GM15510 (cell line): ENCODE measurements around the gene OR2A2.

Source experiments
- POLR2A ChIP-seq: IDR thresholded peaks from 3 replicates; pipeline ENCODE4 v1.6.1; 2011; ENCODE audit warnings: borderline replicate concordance; ENCODE audit not compliant: insufficient read length; ENCODE audit errors: extremely low read depth

The OR2A2 gene

DNA sequence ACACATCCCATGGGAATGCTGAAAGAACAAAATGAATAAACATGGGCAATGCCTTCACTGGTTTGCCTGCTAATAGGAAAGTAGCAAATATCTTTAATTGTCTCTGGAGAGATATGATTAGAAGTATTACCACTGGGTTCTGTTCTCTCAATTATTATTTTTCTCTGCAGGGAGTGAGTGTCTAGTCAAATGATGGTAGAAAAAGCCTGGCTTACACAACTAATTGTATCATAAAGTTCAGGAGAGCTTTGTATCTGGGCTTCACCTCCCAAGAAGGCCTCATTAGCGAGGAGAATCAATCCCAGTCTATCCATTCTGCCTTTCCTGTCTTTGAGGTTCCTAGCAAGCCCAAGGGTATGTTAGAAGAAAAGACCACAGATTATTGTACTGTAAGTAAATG, 13.5 kb downstream of the OR2A2 start, which contains the start of gene OR2A14:
TSS of gene OR2A14 (plus strand) at position 301 of the 400 bp plus-strand sequence. CDS start 5,937 bp downstream, outside the sequence.
- TF ChIP-seq POLR2A: no peak

DNA sequence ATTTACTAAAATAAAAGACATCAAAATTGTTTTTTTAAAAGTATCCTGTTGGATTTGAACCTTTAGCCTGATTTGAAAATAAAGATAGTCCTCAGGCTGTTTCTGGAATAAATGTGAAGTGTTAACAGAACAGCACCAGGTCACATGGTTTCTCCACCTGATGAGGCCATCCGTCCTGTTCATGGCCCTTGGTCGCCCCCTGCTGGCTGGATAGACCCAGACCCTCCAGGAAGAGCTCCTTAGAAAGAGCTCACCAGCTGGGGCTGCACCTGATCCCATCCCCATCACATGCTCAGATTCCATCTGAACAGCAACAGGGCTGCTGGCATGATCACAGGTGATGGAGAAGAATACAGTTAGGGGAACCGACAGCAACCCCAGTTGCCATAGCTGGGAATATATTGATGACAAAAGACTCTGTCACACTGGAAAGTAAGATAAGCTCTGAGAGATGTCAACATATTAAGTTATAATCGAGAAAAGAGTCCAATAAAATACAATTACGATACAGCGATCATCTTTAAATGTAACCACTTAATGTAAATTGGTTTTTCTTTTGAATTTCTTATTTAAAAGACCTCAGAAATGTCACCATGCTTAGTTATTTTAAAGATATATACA, 18.4 kb downstream of the OR2A2 start:
- no peak for TF ChIP-seq POLR2A

DNA sequence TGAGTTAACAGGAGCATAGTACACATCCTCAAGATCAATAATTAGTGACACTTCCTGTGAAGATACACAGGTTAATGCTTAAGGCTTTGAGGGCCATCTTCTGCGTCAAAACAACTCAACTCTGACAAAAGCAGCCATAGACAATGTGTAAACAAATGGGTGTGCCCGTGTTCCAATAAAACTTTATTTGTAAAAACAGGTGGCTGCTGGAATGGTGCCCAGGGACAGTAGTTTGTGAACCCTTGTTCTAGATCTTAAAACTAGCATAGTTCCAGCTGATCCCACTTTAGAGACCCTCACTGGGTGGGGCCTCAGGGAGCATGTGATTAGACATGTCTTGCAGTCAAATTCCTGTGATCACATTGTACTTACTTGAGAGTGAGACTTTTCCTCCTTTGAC, 21.3 kb downstream of the OR2A2 start:
- no peak for TF ChIP-seq POLR2A

DNA sequence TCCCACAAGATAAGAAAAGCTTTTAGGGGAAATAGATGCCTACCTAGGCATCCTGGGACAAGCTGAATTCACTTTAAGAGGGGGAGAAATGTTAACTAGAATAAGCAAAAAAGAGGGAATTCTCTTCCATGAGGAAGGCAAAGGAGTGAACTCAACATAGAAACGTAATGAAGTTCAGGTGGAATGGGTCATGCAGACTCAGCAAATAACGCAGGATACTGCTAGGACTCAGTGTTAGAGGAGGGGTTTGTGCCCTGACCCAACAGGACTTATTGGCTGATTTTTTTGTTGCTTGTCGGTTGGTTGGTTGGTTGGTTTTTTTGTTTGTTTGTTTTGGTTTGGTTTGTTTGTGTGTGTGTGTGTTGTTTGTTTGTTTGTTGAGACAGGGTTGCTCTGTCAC, 22.9 kb downstream of the OR2A2 start:
- no peak for TF ChIP-seq POLR2A

DNA sequence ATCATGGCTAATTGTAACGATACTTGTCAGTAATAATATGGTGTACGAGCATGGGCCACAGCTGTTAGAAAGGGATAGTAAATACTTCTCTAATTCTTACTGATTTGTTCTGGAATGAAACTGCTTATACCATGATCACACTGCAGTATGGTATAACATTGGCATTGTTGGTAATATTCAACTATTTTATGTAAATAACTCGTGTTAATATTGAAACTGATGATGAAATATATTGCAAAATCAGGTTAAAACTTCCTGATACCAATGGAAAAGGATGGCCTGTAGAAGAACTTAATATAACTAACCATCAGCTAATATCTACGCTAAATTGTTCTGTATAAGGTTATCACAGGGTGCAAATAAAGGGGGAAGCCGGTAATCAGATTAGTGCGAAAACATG, 23.9 kb downstream of the OR2A2 start:
- no peak for TF ChIP-seq POLR2A

DNA sequence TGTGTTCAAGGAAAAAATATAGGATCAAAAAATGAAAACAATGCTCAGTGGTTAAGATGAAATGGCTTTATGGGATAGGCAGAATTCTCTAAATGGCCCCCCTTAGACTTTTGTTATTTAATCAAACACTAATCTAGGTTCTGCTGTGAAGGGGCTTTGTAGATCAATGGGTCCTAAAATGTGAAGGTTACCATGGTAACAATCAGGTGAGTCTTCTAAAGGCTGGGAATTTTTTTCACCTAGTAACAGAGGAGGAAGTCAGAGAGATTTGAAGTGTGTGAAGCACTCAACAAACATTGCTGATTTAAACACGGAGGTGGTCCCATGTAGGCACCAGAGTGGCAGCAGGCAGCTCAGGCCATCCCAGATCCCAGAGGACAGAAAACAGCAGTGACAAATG, 24.7 kb downstream of the OR2A2 start:
- TF ChIP-seq POLR2A: no peak

DNA sequence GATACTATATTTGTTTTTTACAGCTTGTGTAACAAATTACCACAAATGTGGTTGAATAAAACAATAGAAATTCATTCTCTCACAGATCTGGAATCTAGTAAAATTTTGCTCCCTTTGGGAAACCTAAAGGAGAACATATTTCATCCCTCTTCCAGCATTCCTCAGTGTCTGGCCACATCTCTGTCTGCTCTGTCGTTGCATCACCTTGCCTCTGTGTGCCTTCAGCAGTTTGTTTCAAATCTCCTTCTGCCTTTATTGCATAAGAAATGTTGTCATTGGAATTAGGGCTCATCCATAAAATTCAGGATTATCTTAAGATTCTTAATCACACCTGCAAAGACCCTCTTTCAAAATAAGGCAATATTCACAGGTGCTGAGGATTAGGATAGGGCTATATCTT, 28.1 kb downstream of the OR2A2 start:
- no peak for TF ChIP-seq POLR2A

DNA sequence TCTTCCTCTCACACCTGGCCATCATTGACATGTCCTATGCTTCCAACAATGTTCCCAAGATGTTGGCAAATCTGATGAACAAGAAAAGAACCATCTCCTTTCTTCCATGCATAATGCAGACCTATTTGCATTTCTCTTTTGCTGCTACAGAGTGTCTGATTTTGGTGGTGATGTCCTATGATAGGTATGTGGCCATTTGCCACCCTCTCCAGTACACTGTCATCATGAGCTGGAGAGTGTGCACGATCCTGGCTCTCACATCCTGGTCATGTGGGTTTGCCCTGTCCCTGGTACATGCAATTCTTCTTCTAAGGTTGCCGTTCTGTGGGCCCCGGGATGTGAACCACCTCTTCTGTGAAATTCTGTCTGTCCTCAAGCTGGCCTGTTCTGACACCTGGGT, 32.8 kb downstream of the OR2A2 start:
- no peak for TF ChIP-seq POLR2A

DNA sequence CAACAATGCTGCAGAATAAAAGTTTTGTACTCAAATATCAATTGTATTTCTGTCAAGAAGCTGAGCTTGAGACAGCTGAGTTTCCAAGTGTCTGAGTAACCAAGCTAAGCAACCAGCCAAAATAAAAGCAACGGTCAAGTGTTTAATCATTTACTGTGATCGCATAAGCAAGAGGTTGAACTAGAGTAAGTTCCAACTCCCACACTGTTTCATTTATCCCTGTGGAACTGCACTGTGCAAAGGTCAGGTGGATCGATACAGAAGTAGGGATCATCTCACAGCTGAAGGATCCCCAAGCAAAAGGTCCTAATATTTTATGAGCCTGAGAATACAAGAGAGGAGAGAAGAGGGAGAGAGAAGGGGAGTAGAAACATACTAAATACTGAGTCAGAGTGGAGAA, 35.0 kb downstream of the OR2A2 start:
- TF ChIP-seq POLR2A: no peak

DNA sequence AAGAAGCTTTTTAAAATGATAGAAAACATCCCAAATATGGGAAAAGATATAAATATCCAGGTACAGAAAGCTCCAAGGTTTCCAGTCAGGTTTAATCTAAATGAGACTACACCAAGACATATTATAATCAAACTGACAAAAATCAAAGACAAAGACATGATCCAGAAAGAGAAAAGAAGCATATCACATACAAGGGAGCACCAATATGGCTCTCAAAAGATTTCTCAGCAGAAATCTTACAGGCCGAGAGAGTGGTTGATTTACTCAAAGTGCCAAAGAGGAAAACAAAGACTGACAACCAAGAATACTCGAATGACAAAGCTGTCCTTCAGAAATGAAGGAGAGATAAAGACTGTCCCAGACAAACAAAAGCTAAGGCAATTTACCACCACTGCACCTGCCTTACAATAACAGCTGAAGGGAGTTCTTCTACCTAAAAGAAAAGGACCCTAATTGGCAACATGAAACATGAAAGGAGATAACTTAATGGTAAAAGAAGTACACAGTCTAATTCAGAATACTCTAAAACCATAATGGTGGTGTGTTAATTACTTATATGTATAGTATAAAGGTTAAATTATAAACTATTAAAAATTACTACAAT, 38.9 kb downstream of the OR2A2 start:
- no peak for TF ChIP-seq POLR2A

DNA sequence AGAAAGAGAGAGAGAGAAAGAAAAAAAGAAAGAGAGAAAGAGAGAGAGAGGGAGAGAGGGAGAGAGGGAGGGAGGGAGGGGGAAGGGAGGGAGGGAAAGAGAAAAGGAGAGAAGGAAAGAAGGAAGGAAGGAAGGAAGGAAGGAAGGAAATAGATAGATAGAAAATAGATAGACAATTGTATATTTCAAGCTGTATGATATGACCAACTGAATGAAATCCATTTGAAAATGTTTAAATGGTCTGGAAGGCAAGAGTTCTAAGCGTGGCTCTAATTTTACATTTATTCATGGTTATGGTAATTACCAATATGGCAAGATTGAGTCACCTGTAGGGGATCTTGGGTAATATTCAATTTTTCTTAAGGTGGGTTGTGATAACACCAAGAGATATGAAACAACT, 49.5 kb downstream of the OR2A2 start:
- no peak for TF ChIP-seq POLR2A
